WTC11 (cell line): Measurements from ENCODE around the gene OPCML. TPM values are rescaled to one million over a fixed set of nuclear protein-coding genes. Genes with fewer than 3 reads are reported as not detected.

Source experiments
- ATAC-seq: fragments of 200-7000 bp; cut with Tn5 transposase; 2 replicates; pipeline ENCODE4 v1.10.0; 2021; ENCODE audit warnings: mild to moderate bottlenecking, moderate library complexity
- CTCF ChIA-PET: fragments of 300-600 bp; sonication (Branson Sonifier 250); formaldehyde crosslinking; loops from one replicate; lab custom pipeline; 2021; ENCODE audit warnings: antibody characterized with exemption; lab: Charles Lee
- POLR2A ChIA-PET: fragments of 350-600 bp; sonication (Branson Sonifier 250); formaldehyde crosslinking; loops from one replicate; lab custom pipeline; 2021; ENCODE audit warnings: antibody characterized with exemption; lab: Charles Lee
- DNase-seq: peaks from one replicate; pipeline ENCODE4 v3.0.0; 2021; ENCODE audit warnings: low spot score
- H3K27ac Mint-ChIP-seq: 2 replicates; pipeline ENCODE4 v1.8.0; 2021; ENCODE audit warnings: mixed read lengths
- H3K27me3 Mint-ChIP-seq: 2 replicates; pipeline ENCODE4 v1.8.0; 2021; ENCODE audit warnings: low read depth, mild to moderate bottlenecking, moderate library complexity, mixed read lengths
- H3K36me3 Mint-ChIP-seq: 2 replicates; pipeline ENCODE4 v1.8.0; 2021; ENCODE audit warnings: mixed read lengths
- H3K4me1 Mint-ChIP-seq: 2 replicates; pipeline ENCODE4 v1.8.0; 2022; ENCODE audit warnings: mixed read lengths
- H3K4me3 Mint-ChIP-seq: 2 replicates; pipeline ENCODE4 v1.8.0; 2021; ENCODE audit warnings: mild to moderate bottlenecking, moderate library complexity, mixed read lengths
- H3K9me3 Mint-ChIP-seq: 2 replicates; pipeline ENCODE4 v1.8.0; 2021; ENCODE audit warnings: mixed read lengths
- ATF6 ChIP-seq: sonication (generic); formaldehyde crosslinking; IDR thresholded peaks from 2 replicates; pipeline ENCODE4 v1.8.1; 2023; ENCODE audit warnings: mild to moderate bottlenecking, missing genetic modification reagents
- CBFB ChIP-seq: sonication (generic); formaldehyde crosslinking; IDR thresholded peaks from 2 replicates; pipeline ENCODE4 v1.8.1; 2022; ENCODE audit warnings: mild to moderate bottlenecking, low read depth, missing genetic modification reagents
- CREB1 ChIP-seq: sonication (generic); formaldehyde crosslinking; IDR thresholded peaks from 2 replicates; pipeline ENCODE4 v1.8.0; 2023; ENCODE audit warnings: mild to moderate bottlenecking, missing genetic modification reagents
- ELF4 ChIP-seq: sonication (generic); formaldehyde crosslinking; IDR thresholded peaks from 2 replicates; pipeline ENCODE4 v1.8.1; 2022; ENCODE audit warnings: low read depth, mild to moderate bottlenecking, moderate library complexity, missing genetic modification reagents
- PRDM15 ChIP-seq: sonication (generic); formaldehyde crosslinking; IDR thresholded peaks from 2 replicates; pipeline ENCODE4 v1.8.0; 2022; ENCODE audit warnings: missing genetic modification reagents
- SP1 ChIP-seq: sonication (generic); formaldehyde crosslinking; conservative IDR thresholded peaks from 2 replicates; pipeline ENCODE4 v1.8.1; 2022; ENCODE audit warnings: missing genetic modification reagents
- TCF7 ChIP-seq: sonication (generic); formaldehyde crosslinking; IDR thresholded peaks from 2 replicates; pipeline ENCODE4 v1.8.0; 2022; ENCODE audit warnings: mild to moderate bottlenecking, low read depth, missing genetic modification reagents, moderate library complexity
- TEAD4 ChIP-seq: sonication (generic); formaldehyde crosslinking; IDR thresholded peaks from 2 replicates; pipeline ENCODE4 v1.8.0; 2022; ENCODE audit warnings: mild to moderate bottlenecking, missing genetic modification reagents
- USF1 ChIP-seq: sonication (generic); formaldehyde crosslinking; IDR thresholded peaks from 2 replicates; pipeline ENCODE4 v1.8.0; 2022; ENCODE audit warnings: mild to moderate bottlenecking, missing genetic modification reagents
- USF2 ChIP-seq: sonication (generic); formaldehyde crosslinking; IDR thresholded peaks from 2 replicates; pipeline ENCODE4 v1.8.1; 2023; ENCODE audit warnings: mild to moderate bottlenecking, missing genetic modification reagents, moderate library complexity
- ZNF232 ChIP-seq: sonication (generic); formaldehyde crosslinking; IDR thresholded peaks from 2 replicates; pipeline ENCODE4 v1.8.0; 2022; ENCODE audit warnings: mild to moderate bottlenecking, missing genetic modification reagents
- ZNF281 ChIP-seq: sonication (generic); formaldehyde crosslinking; IDR thresholded peaks from 2 replicates; pipeline ENCODE4 v1.8.0; 2023; ENCODE audit warnings: mild to moderate bottlenecking, missing genetic modification reagents
- total RNA-seq: library from RNA; stranded (reverse); gene quantifications from 3 replicates; pipeline ENCODE4 v1.2.3, GENCODE V29; 2021

OPCML gene
- total RNA-seq, 1 experiment from 2014 or later: 1.5 TPM

GRCh38 chr11:133300666-133301065, 231.6 kb downstream of the OPCML start:
- CTCF ChIA-PET: no interaction called here
- Mint-ChIP-seq H3K4me3 (no peak overlapping the region), H3K9me3 (peaks cover 23% of the 10 kb centered on the region), H3K4me1 (peaks cover 30% of the 10 kb centered on the region)
- TF ChIP-seq ZNF232 (CRISPR knock-in tag) (no peak), CBFB (CRISPR knock-in tag) (no peak), PRDM15 (CRISPR knock-in tag) (no peak), TEAD4 (no peak), ELF4 (CRISPR knock-in tag) (no peak), TCF7 (no peak), SP1 (CRISPR knock-in tag) (no peak), USF1 (CRISPR knock-in tag) (no peak)
- TF ChIP-seq, all 79 proteins: peak for 0
- no peak for ATAC-seq
- POLR2A ChIA-PET: no interaction called here
- no peak for DNase-seq
- H3K36me3 Mint-ChIP-seq: peaks cover 13% of the 10 kb centered on the region
- peaks cover 8% of the 10 kb centered on the region for H3K27me3 Mint-ChIP-seq
- no peak overlapping the region for H3K27ac Mint-ChIP-seq

GRCh38 chr11:133291780-133292179, 240.5 kb downstream of the OPCML start:
- ATAC-seq: no peak
- Mint-ChIP-seq H3K4me1 (no peaks in the 10 kb centered on the region; the same call in 1 of the 2 replicates), H3K9me3 (no peaks in the 10 kb centered on the region), H3K27me3 (no peaks in the 10 kb centered on the region), H3K4me3 (no peak overlapping the region), H3K36me3 (no peaks in the 10 kb centered on the region), H3K27ac (no peak overlapping the region)
- ChIA-PET POLR2A (interaction anchor here (0.6 kb wide), 1 partner anchor 240 kb away, joined by 3 read pairs; no protein-coding TSS in a partner anchor), CTCF (interaction anchor here (1.6 kb wide), 1 partner anchor 157 kb away, joined by 4 read pairs; no protein-coding TSS in a partner anchor)
- DNase-seq: no peak
- TF ChIP-seq USF2 (CRISPR knock-in tag) (no peak), ATF6 (CRISPR knock-in tag) (no peak), USF1 (CRISPR knock-in tag) (no peak), TCF7 (no peak), CREB1 (no peak), ZNF281 (CRISPR knock-in tag) (no peak)
- TF ChIP-seq, all 79 proteins: peak for 0
